ENCODE measurements around the gene KIF15. TPM values are rescaled to one million over a fixed set of nuclear protein-coding genes. Genes with fewer than 3 reads are reported as not detected.

Gene KIF15, protein sequence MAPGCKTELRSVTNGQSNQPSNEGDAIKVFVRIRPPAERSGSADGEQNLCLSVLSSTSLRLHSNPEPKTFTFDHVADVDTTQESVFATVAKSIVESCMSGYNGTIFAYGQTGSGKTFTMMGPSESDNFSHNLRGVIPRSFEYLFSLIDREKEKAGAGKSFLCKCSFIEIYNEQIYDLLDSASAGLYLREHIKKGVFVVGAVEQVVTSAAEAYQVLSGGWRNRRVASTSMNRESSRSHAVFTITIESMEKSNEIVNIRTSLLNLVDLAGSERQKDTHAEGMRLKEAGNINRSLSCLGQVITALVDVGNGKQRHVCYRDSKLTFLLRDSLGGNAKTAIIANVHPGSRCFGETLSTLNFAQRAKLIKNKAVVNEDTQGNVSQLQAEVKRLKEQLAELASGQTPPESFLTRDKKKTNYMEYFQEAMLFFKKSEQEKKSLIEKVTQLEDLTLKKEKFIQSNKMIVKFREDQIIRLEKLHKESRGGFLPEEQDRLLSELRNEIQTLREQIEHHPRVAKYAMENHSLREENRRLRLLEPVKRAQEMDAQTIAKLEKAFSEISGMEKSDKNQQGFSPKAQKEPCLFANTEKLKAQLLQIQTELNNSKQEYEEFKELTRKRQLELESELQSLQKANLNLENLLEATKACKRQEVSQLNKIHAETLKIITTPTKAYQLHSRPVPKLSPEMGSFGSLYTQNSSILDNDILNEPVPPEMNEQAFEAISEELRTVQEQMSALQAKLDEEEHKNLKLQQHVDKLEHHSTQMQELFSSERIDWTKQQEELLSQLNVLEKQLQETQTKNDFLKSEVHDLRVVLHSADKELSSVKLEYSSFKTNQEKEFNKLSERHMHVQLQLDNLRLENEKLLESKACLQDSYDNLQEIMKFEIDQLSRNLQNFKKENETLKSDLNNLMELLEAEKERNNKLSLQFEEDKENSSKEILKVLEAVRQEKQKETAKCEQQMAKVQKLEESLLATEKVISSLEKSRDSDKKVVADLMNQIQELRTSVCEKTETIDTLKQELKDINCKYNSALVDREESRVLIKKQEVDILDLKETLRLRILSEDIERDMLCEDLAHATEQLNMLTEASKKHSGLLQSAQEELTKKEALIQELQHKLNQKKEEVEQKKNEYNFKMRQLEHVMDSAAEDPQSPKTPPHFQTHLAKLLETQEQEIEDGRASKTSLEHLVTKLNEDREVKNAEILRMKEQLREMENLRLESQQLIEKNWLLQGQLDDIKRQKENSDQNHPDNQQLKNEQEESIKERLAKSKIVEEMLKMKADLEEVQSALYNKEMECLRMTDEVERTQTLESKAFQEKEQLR (N-terminal part only)
- under 1 TPM; 0.07 to 0.45 (median 0.29) TPM for total RNA-seq
- polyA plus RNA-seq: 1 to 10 TPM in 1 of 3 donors, under 1 TPM in 2; 0.13 to 1.2 (median 0.25) TPM
- long read RNA-seq, donor 1: 0 reads
- long read RNA-seq, donor 2: 0 reads

- 0 to 1% (median 1%) methylated on average over 64 of the region's 64 CpGs for WGBS, 3 donors
- Histone ChIP-seq H3K36me3 (ENCODE audit: insufficient read depth in 1 of 2, low read depth in 1 of 2) (peaks cover 4 to 24% of the 10 kb centered on the region in 2 donors), H3K27ac (peak within 1 kb of the TSS; percentile 89), H3K9me3 (peaks cover 9% of the 10 kb centered on the region), H3K4me1 (peaks cover 7% of the 10 kb centered on the region), H3K27me3 (ENCODE audit: insufficient read depth in 3 of 3, low read length in 2 of 3) (no peaks in the 10 kb centered on the region), H3K4me3 (peak within 1 kb of the TSS; percentile 94)
- intact Hi-C loops (cut with DNase I): loop anchor here in 1 of 2 donors (1.0 to 5.0 kb wide), 3 partner anchors 29 to 151 kb away; partner anchors contain the start of gene TMEM42
- TF ChIP-seq, protein P1, sequence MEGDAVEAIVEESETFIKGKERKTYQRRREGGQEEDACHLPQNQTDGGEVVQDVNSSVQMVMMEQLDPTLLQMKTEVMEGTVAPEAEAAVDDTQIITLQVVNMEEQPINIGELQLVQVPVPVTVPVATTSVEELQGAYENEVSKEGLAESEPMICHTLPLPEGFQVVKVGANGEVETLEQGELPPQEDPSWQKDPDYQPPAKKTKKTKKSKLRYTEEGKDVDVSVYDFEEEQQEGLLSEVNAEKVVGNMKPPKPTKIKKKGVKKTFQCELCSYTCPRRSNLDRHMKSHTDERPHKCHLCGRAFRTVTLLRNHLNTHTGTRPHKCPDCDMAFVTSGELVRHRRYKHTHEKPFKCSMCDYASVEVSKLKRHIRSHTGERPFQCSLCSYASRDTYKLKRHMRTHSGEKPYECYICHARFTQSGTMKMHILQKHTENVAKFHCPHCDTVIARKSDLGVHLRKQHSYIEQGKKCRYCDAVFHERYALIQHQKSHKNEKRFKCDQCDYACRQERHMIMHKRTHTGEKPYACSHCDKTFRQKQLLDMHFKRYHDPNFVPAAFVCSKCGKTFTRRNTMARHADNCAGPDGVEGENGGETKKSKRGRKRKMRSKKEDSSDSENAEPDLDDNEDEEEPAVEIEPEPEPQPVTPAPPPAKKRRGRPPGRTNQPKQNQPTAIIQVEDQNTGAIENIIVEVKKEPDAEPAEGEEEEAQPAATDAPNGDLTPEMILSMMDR (IDR thresholded peaks at IDR 0.05): no peak
- peak; percentile 96 to 98 for DNase-seq
- ATAC-seq: peak; percentile 100
Observed at GRCh38 chr3:44761424-44762169, at the start of gene KIF15, which contains the start of gene KIAA1143. Gene KIF15 (plus strand): TSS chr3:44761794. CDS start chr3:44761866, 72 bp downstream. Gene KIAA1143 (minus strand): TSS chr3:44761619. CDS start chr3:44761602, 17 bp downstream.

GRCh38 chr3:44712455-44713075, 49.0 kb upstream of the KIF15 start, which contains the start of gene ZNF502:
Gene ZNF502 (plus strand): TSS chr3:44712660. CDS start chr3:44720262, 7,602 bp downstream.
- peak; percentile 91 to 94 for DNase-seq
- ATAC-seq: peak; percentile 92 to 100 (median 98)
- H3K36me3 ChIP-seq (ENCODE audit: insufficient read depth in 1 of 2, low read depth in 1 of 2): peaks cover 0 to 7% of the 10 kb centered on the region in 2 donors
- WGBS, 3 donors: 0 to 1% (median 1%) methylated on average over 35 to 36 of the region's 36 CpGs
- peak within 1 kb of the TSS; percentile 92 for H3K4me3 ChIP-seq
- no peaks in the 10 kb centered on the region for H3K4me1 ChIP-seq
- peaks cover 51% of the 10 kb centered on the region for H3K9me3 ChIP-seq
- H3K27me3 ChIP-seq (ENCODE audit: insufficient read depth in 3 of 3, low read length in 2 of 3): peaks cover 0 to 6% (median 0%) of the 10 kb centered on the region in 3 donors
- TF ChIP-seq, protein P1 (IDR thresholded peaks at IDR 0.05): peak; percentile 36
- intact Hi-C loops (cut with DNase I): loop anchor here (2.0 to 10.0 kb wide), 4 partner anchors 16 to 388 kb away; partner anchors contain the start of genes ZNF501 (in 2 of the 2), ZNF197 (in 1 of the 2) and ZNF445 (in 1 of the 2)
- peak within 1 kb of the TSS; percentile 80 for H3K27ac ChIP-seq

DNA sequence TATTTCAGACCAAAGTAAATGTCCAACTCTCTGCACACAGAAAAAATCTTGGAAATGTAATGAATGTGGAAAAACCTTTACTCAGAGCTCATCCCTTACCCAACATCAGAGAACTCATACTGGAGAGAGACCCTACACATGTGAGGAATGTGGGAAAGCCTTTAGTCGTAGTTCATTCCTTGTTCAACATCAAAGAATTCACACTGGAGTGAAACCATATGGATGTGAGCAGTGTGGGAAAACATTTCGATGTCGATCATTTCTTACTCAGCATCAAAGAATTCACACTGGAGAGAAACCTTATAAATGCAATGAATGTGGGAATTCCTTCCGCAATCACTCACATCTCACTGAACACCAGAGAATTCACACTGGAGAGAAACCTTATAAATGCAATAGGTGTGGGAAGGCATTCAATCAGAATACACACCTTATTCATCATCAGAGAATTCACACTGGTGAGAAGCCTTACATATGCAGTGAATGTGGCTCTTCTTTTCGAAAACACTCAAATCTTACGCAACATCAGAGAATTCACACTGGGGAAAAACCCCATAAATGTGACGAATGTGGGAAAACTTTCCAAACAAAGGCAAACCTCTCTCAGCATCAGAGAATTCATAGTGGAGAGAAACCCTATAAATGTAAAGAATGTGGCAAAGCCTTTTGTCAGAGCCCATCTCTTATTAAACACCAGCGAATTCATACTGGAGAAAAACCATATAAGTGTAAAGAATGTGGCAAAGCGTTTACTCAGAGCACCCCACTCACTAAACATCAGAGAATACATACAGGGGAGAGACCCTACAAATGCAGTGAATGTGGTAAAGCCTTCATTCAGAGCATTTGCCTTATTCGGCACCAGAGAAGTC, 40.1 kb upstream of the KIF15 start:
- 97 to 99% (median 97%) methylated on average over 10 of the region's 10 CpGs for WGBS, 3 donors
- ATAC-seq (no peak), DNase-seq (no peak)
- no peak overlapping the region for H3K27ac ChIP-seq
- TF ChIP-seq, protein P1 (IDR thresholded peaks at IDR 0.05): no peak
- H3K36me3 ChIP-seq (ENCODE audit: insufficient read depth in 1 of 2, low read depth in 1 of 2): peaks cover 35 to 40% of the 10 kb centered on the region in 2 donors
- intact Hi-C loops (cut with DNase I): no loop called here
- peaks cover 98% of the 10 kb centered on the region for H3K9me3 ChIP-seq
- no peaks in the 10 kb centered on the region for H3K27me3 ChIP-seq (ENCODE audit: insufficient read depth in 3 of 3, low read length in 2 of 3)
- no peaks in the 10 kb centered on the region for H3K4me1 ChIP-seq
- H3K4me3 ChIP-seq: no peak overlapping the region

Measured in psoas muscle (tissue), 8 donors.